ENCODE results near the gene ZSCAN5B. TPM values are rescaled to one million over a fixed set of nuclear protein-coding genes. Genes with fewer than 3 reads are reported as not detected.
"Not testable (repeated sequence)": the region's sequence is repeated elsewhere in the genome, so short reads cannot be mapped to it uniquely, and the experiment has no call there.

Gene ZSCAN5B
- not detected in 2 replicates for total RNA-seq (2022)
- Bru-seq, nascent RNA = not detected
- not detected for BruChase-seq, experiment 1, labeled RNA remaining after a 6-hour chase
- percentile 11 among the genes with signal in this experiment for BruChase-seq, experiment 2, labeled RNA remaining after a 2-hour chase
- long read RNA-seq = 0 reads

- intact Hi-C loops (cut with micrococcal nuclease); H3K4me1 Mint-ChIP-seq (ENCODE audit: insufficient read depth, unreplicated experiment); H3K27ac Mint-ChIP-seq (ENCODE audit: low read depth, unreplicated experiment); BruUV-seq (replicated peaks); DNase-seq (ENCODE audit: unreplicated experiment); H3K36me3 Mint-ChIP-seq (ENCODE audit: insufficient read depth, unreplicated experiment); H3K4me3 Mint-ChIP-seq (ENCODE audit: unreplicated experiment); H3K27me3 Mint-ChIP-seq (ENCODE audit: insufficient read depth, unreplicated experiment): not testable (repeated sequence)
- H3K9me3 Mint-ChIP-seq (ENCODE audit: unreplicated experiment) = peaks cover 13% of the 10 kb centered on the region
- POLR2A ChIA-PET = interaction anchor here (0.5 kb wide), 1 partner anchor 616 kb away, joined by 3 read pairs; no protein-coding TSS in a partner anchor
- CTCF ChIA-PET = interaction anchor here (1.4 kb wide), 1 partner anchor 56 kb away, joined by 6 read pairs; no protein-coding TSS in a partner anchor
Observed at GRCh38 chr19:56197646-56198045, at the start of gene ZSCAN5B. Gene ZSCAN5B, minus strand, starts transcription at chr19:56197783. Its CDS starts 4,731 bp downstream, at chr19:56193052.

GRCh38 chr19:56245764-56246163 lies 48.2 kb upstream of the ZSCAN5B start:
- H3K36me3 Mint-ChIP-seq (ENCODE audit: insufficient read depth, unreplicated experiment); POLR2A ChIA-PET; DNase-seq (ENCODE audit: unreplicated experiment); CTCF ChIA-PET; H3K27me3 Mint-ChIP-seq (ENCODE audit: insufficient read depth, unreplicated experiment); H3K27ac Mint-ChIP-seq (ENCODE audit: low read depth, unreplicated experiment); H3K4me1 Mint-ChIP-seq (ENCODE audit: insufficient read depth, unreplicated experiment); intact Hi-C loops (cut with micrococcal nuclease); H3K9me3 Mint-ChIP-seq (ENCODE audit: unreplicated experiment); H3K4me3 Mint-ChIP-seq (ENCODE audit: unreplicated experiment); BruUV-seq (replicated peaks): not testable (repeated sequence)

GRCh38 chr19:56245121-56245740 lies 47.6 kb upstream of the ZSCAN5B start:
- Mint-ChIP-seq H3K4me1 (ENCODE audit: insufficient read depth, unreplicated experiment) (no peaks in the 10 kb centered on the region), H3K4me3 (ENCODE audit: unreplicated experiment) (no peak overlapping the region), H3K27me3 (ENCODE audit: insufficient read depth, unreplicated experiment) (no peaks in the 10 kb centered on the region), H3K27ac (ENCODE audit: low read depth, unreplicated experiment) (no peak overlapping the region), H3K9me3 (ENCODE audit: unreplicated experiment) (peaks cover 8% of the 10 kb centered on the region), H3K36me3 (ENCODE audit: insufficient read depth, unreplicated experiment) (no peaks in the 10 kb centered on the region)
- ChIA-PET POLR2A (interaction anchor here (0.6 kb wide), 1 partner anchor 768 kb away, joined by 3 read pairs; no protein-coding TSS in a partner anchor), CTCF (no interaction called here)
- no TSS peak for BruUV-seq (replicated peaks)
- intact Hi-C loops (cut with micrococcal nuclease) = no loop called here
- DNase-seq (ENCODE audit: unreplicated experiment) = no peak
- TF ChIP-seq CTCF (IDR thresholded peaks at IDR 0.05; ENCODE audit: unreplicated experiment) = no peak

GRCh38 chr19:56223481-56223880 lies 25.9 kb upstream of the ZSCAN5B start:
- Mint-ChIP-seq H3K27me3 (ENCODE audit: insufficient read depth, unreplicated experiment) (no peaks in the 10 kb centered on the region), H3K9me3 (ENCODE audit: unreplicated experiment) (peaks cover 14% of the 10 kb centered on the region), H3K27ac (ENCODE audit: low read depth, unreplicated experiment) (no peak overlapping the region), H3K36me3 (ENCODE audit: insufficient read depth, unreplicated experiment) (peaks cover 11% of the 10 kb centered on the region), H3K4me3 (ENCODE audit: unreplicated experiment) (no peak overlapping the region), H3K4me1 (ENCODE audit: insufficient read depth, unreplicated experiment) (no peaks in the 10 kb centered on the region)
- BruUV-seq (replicated peaks) = no TSS peak
- intact Hi-C loops (cut with micrococcal nuclease) = no loop called here
- CTCF ChIA-PET = no interaction called here
- DNase-seq (ENCODE audit: unreplicated experiment) = no peak
- POLR2A ChIA-PET = no interaction called here
- TF ChIP-seq CTCF (IDR thresholded peaks at IDR 0.05; ENCODE audit: unreplicated experiment) = no peak

- DNase-seq (ENCODE audit: unreplicated experiment) = no peak
- Mint-ChIP-seq H3K27ac (ENCODE audit: low read depth, unreplicated experiment) (no peak overlapping the region), H3K4me3 (ENCODE audit: unreplicated experiment) (no peak overlapping the region), H3K27me3 (ENCODE audit: insufficient read depth, unreplicated experiment) (no peaks in the 10 kb centered on the region), H3K9me3 (ENCODE audit: unreplicated experiment) (peaks cover 14% of the 10 kb centered on the region), H3K4me1 (ENCODE audit: insufficient read depth, unreplicated experiment) (no peaks in the 10 kb centered on the region), H3K36me3 (ENCODE audit: insufficient read depth, unreplicated experiment) (peaks cover 6% of the 10 kb centered on the region)
- intact Hi-C loops (cut with micrococcal nuclease) = no loop called here
- no TSS peak for BruUV-seq (replicated peaks)
- TF ChIP-seq CTCF (IDR thresholded peaks at IDR 0.05; ENCODE audit: unreplicated experiment) = no peak
- ChIA-PET POLR2A (no interaction called here), CTCF (interaction anchor here (1.5 kb wide), 1 partner anchor 87 kb away, joined by 5 read pairs; no protein-coding TSS in a partner anchor)
Observed at GRCh38 chr19:56222901-56223300, 25.3 kb upstream of the ZSCAN5B start.
